ENCODE measurements around the gene OBSCN.

Gene OBSCN

GRCh38 chr1:228358039-228358763 lies 150.4 kb downstream of the OBSCN start:
- TF ChIP-seq CTCF (IDR thresholded peaks at IDR 0.05; ENCODE audit: low read length) (no peak), EZH2 (IDR thresholded peaks at IDR 0.05; ENCODE audit: borderline replicate concordance, low read length) (no peak)
- no peak overlapping the region for H3K9ac ChIP-seq (ENCODE audit: low read length)
- no peaks in the 10 kb centered on the region for H3K9me3 ChIP-seq (ENCODE audit: low read length)
- H3K4me2 ChIP-seq (ENCODE audit: low read length): no peak overlapping the region
- H3K27ac ChIP-seq (ENCODE audit: low read depth, low read length, poor library complexity, severe bottlenecking): no peak overlapping the region
- no peaks in the 10 kb centered on the region for H3K4me1 ChIP-seq (ENCODE audit: insufficient read depth, low read length, severe bottlenecking)
- no peaks in the 10 kb centered on the region for H3F3A ChIP-seq (ENCODE audit: insufficient read depth, low read length)
- no peaks in the 10 kb centered on the region for H3K9me2 ChIP-seq (ENCODE audit: low read depth, low read length)
- H3K4me3 ChIP-seq (ENCODE audit: low read depth, low read length, poor library complexity, severe bottlenecking): no peak overlapping the region
- H2AFZ ChIP-seq (ENCODE audit: low read length): no peak overlapping the region
- H3K27me3 ChIP-seq (ENCODE audit: insufficient read depth, low read length): no peaks in the 10 kb centered on the region
- H3K79me2 ChIP-seq (ENCODE audit: insufficient read depth, low read length): no peaks in the 10 kb centered on the region
- no peaks in the 10 kb centered on the region for H3K36me3 ChIP-seq (ENCODE audit: insufficient read depth, low read length)
- no peaks in the 10 kb centered on the region for H4K20me1 ChIP-seq (ENCODE audit: insufficient read depth, low read length)

GRCh38 chr1:228358764-228359612 lies 151.1 kb downstream of the OBSCN start:
- Histone ChIP-seq H3K4me1 (ENCODE audit: insufficient read depth, low read length, severe bottlenecking) (no peaks in the 10 kb centered on the region), H3K27me3 (ENCODE audit: insufficient read depth, low read length) (no peaks in the 10 kb centered on the region), H3K4me2 (ENCODE audit: low read length) (no peak overlapping the region), H4K20me1 (ENCODE audit: insufficient read depth, low read length) (no peaks in the 10 kb centered on the region), H3K27ac (ENCODE audit: low read depth, low read length, poor library complexity, severe bottlenecking) (no peak overlapping the region), H3K79me2 (ENCODE audit: insufficient read depth, low read length) (no peaks in the 10 kb centered on the region), H3F3A (ENCODE audit: insufficient read depth, low read length) (no peaks in the 10 kb centered on the region), H3K4me3 (ENCODE audit: low read depth, low read length, poor library complexity, severe bottlenecking) (no peak overlapping the region), H3K9me2 (ENCODE audit: low read depth, low read length) (no peaks in the 10 kb centered on the region), H3K9ac (ENCODE audit: low read length) (no peak overlapping the region), H2AFZ (ENCODE audit: low read length) (no peak overlapping the region), H3K36me3 (ENCODE audit: insufficient read depth, low read length) (no peaks in the 10 kb centered on the region), H3K9me3 (ENCODE audit: low read length) (no peaks in the 10 kb centered on the region)
- TF ChIP-seq CTCF (IDR thresholded peaks at IDR 0.05; ENCODE audit: low read length) (no peak), EZH2 (IDR thresholded peaks at IDR 0.05; ENCODE audit: borderline replicate concordance, low read length) (no peak)

- H3K9ac ChIP-seq (ENCODE audit: low read length): no peak overlapping the region
- H3K9me2 ChIP-seq (ENCODE audit: low read depth, low read length): no peaks in the 10 kb centered on the region
- H3K27ac ChIP-seq (ENCODE audit: low read depth, low read length, poor library complexity, severe bottlenecking): no peak overlapping the region
Observed at GRCh38 chr1:228359613-228360532, 152.0 kb downstream of the OBSCN start.

More at GRCh38 chr1:228359613-228360532, 152.0 kb downstream of the OBSCN start:
- H2AFZ ChIP-seq (ENCODE audit: low read length): no peak overlapping the region
- H3K9me3 ChIP-seq (ENCODE audit: low read length): no peaks in the 10 kb centered on the region
- no peaks in the 10 kb centered on the region for H3K36me3 ChIP-seq (ENCODE audit: insufficient read depth, low read length)
- TF ChIP-seq EZH2 (IDR thresholded peaks at IDR 0.05; ENCODE audit: borderline replicate concordance, low read length) (no peak), CTCF (IDR thresholded peaks at IDR 0.05; ENCODE audit: low read length) (no peak)
- H3K4me2 ChIP-seq (ENCODE audit: low read length): no peak overlapping the region
- no peaks in the 10 kb centered on the region for H3K4me1 ChIP-seq (ENCODE audit: insufficient read depth, low read length, severe bottlenecking)
- H3K27me3 ChIP-seq (ENCODE audit: insufficient read depth, low read length): no peaks in the 10 kb centered on the region
- H3K79me2 ChIP-seq (ENCODE audit: insufficient read depth, low read length): no peaks in the 10 kb centered on the region
- no peak overlapping the region for H3K4me3 ChIP-seq (ENCODE audit: low read depth, low read length, poor library complexity, severe bottlenecking)
- H4K20me1 ChIP-seq (ENCODE audit: insufficient read depth, low read length): no peaks in the 10 kb centered on the region
- H3F3A ChIP-seq (ENCODE audit: insufficient read depth, low read length): no peaks in the 10 kb centered on the region
